Glutamatergic neuron (in vitro differentiated cells): ENCODE data around the gene ZNF407. TPM values are rescaled to one million over a fixed set of nuclear protein-coding genes. Genes with fewer than 3 reads are reported as not detected.

Experiments used
- DNase-seq: peaks from one replicate; pipeline ENCODE4 v3.0.0; 2022
- H3K27ac Mint-ChIP-seq: one replicate; pipeline ENCODE4 v1.8.0; 2020; ENCODE audit warnings: mild to moderate bottlenecking, mixed read lengths, inconsistent platforms; ENCODE audit not compliant: unreplicated experiment
- H3K27me3 Mint-ChIP-seq: one replicate; pipeline ENCODE4 v1.8.0; 2020; ENCODE audit warnings: mild to moderate bottlenecking, moderate library complexity, mixed read lengths, inconsistent platforms; ENCODE audit not compliant: unreplicated experiment
- H3K36me3 Mint-ChIP-seq: one replicate; pipeline ENCODE4 v1.8.0; 2020; ENCODE audit warnings: mild to moderate bottlenecking, mixed read lengths, inconsistent platforms; ENCODE audit not compliant: unreplicated experiment
- H3K4me1 Mint-ChIP-seq: one replicate; pipeline ENCODE4 v1.8.0; 2020; ENCODE audit warnings: mild to moderate bottlenecking, low read depth, mixed read lengths, inconsistent platforms; ENCODE audit not compliant: unreplicated experiment
- H3K4me3 Mint-ChIP-seq: one replicate; pipeline ENCODE4 v1.8.0; 2020; ENCODE audit warnings: mild to moderate bottlenecking, mixed read lengths, inconsistent platforms; ENCODE audit not compliant: unreplicated experiment
- H3K9me3 Mint-ChIP-seq: one replicate; pipeline ENCODE4 v1.8.0; 2020; ENCODE audit warnings: mild to moderate bottlenecking, moderate library complexity, mixed read lengths, inconsistent platforms; ENCODE audit not compliant: unreplicated experiment
- total RNA-seq: library from RNA; stranded (reverse); fragmentation: NEBNext Ultra II Directional; extraction: Animal tissue kit (Norgen Biotek cat#: 25700); gene quantifications from one replicate; pipeline ENCODE4 v1.2.1, GENCODE V29; 2021; ENCODE audit not compliant: unreplicated experiment
- TF ChIP-seq, protein P1 (sequence below): fragments of 200-600 bp; sonication (generic); IDR thresholded peaks from one replicate; pipeline ENCODE4 v1.5.0; 2021; ENCODE audit not compliant: partially characterized antibody, unreplicated experiment

The ZNF407 gene
- total RNA-seq, 1 donor from 2014 or later = 15.8 TPM

DNA sequence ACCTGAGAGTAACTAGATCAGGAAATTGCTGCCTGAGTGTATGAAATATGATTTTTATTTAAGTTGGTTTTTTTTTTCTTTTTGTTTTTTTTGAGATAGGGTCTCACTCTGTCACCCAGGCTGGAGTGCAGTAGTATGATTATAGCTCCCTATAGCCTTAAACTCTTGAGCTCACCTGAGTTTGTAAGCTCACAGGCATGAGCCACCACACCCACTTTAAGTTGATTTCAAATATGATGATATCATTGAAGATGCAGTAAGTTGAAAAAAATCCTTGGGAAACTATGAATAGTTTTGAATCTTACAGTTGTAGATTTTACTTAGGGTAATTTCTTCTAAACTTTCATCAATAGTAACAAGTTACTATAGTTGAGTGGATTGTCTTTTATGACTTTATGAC is 234.7 kb downstream of the ZNF407 start:
- DNase-seq = no peak
- Mint-ChIP-seq H3K4me1 (peaks cover 2% of the 10 kb centered on the region), H3K36me3 (no peaks in the 10 kb centered on the region), H3K27ac (no peak overlapping the region), H3K9me3 (no peaks in the 10 kb centered on the region), H3K27me3 (no peaks in the 10 kb centered on the region), H3K4me3 (no peak overlapping the region)
- TF ChIP-seq, protein P1, sequence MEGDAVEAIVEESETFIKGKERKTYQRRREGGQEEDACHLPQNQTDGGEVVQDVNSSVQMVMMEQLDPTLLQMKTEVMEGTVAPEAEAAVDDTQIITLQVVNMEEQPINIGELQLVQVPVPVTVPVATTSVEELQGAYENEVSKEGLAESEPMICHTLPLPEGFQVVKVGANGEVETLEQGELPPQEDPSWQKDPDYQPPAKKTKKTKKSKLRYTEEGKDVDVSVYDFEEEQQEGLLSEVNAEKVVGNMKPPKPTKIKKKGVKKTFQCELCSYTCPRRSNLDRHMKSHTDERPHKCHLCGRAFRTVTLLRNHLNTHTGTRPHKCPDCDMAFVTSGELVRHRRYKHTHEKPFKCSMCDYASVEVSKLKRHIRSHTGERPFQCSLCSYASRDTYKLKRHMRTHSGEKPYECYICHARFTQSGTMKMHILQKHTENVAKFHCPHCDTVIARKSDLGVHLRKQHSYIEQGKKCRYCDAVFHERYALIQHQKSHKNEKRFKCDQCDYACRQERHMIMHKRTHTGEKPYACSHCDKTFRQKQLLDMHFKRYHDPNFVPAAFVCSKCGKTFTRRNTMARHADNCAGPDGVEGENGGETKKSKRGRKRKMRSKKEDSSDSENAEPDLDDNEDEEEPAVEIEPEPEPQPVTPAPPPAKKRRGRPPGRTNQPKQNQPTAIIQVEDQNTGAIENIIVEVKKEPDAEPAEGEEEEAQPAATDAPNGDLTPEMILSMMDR = no peak

DNA sequence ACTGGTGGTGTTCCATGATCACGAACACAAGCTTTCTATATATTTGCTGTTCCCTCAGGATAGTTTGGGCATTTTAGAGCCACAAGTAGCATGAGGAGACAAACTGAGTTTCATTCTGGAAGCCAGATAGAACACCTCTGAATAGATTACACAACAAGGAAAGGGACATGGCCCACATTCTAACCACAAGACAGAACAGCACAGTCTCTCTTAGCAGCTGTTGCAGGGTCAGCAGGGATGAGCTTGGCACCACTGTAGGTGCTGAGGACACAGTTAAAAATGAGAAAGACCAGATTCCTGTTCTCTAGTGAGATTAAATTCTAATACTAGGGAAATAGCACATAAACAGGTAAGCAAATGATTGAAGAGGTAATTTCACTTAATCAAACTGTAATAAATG is 235.3 kb downstream of the ZNF407 start:
- H3K9me3 Mint-ChIP-seq = no peaks in the 10 kb centered on the region
- H3K27ac Mint-ChIP-seq = no peak overlapping the region
- H3K4me1 Mint-ChIP-seq = peaks cover 2% of the 10 kb centered on the region
- TF ChIP-seq, protein P1 = no peak
- no peaks in the 10 kb centered on the region for H3K27me3 Mint-ChIP-seq
- H3K4me3 Mint-ChIP-seq = no peak overlapping the region
- no peak for DNase-seq
- H3K36me3 Mint-ChIP-seq = no peaks in the 10 kb centered on the region

DNA sequence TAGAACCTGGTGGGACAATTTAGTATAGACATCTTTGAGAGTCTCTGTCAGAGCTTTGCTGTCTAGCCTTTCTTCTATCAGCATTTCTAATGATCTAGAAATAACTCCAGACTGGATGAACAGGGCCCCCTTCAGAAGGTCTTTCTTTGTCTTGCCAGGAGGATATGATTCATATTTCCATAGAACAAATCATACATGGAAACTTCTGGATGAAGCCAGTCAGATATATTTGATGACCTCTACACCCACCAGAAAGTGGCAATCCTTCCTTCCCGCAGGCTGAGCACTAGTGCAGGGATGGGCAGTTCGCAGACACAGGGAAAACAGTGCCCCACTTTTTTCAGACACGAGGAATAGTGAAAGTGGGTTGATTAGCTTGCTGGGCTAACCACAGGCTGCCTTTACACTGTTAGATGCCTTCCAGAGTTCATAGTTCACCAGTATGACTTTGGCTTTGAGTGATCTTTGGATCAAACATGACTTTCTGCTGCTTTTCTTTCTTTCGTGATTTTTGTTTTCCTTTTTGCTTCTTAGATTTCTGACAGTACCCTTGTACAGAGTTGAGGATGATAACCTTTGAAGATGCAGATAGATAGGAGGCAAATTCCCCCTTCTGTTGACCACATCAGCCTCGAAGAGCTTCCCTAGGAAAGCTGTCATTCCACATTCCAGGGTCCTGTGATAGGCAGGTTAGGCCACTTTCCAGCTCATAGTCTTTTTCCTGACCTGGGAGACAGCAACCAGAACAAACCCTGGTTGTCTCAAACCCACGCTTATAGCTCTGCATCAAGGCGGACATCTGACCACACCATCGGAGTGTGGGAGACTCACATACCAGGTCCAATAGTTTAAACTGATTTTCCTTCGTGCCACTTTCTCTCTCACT is 237.0 kb downstream of the ZNF407 start:
- TF ChIP-seq, protein P1 = no peak
- no peak overlapping the region for H3K27ac Mint-ChIP-seq
- H3K36me3 Mint-ChIP-seq = no peaks in the 10 kb centered on the region
- H3K4me1 Mint-ChIP-seq = peaks cover 2% of the 10 kb centered on the region
- DNase-seq = no peak
- H3K4me3 Mint-ChIP-seq = no peak overlapping the region
- no peaks in the 10 kb centered on the region for H3K27me3 Mint-ChIP-seq
- no peaks in the 10 kb centered on the region for H3K9me3 Mint-ChIP-seq

DNA sequence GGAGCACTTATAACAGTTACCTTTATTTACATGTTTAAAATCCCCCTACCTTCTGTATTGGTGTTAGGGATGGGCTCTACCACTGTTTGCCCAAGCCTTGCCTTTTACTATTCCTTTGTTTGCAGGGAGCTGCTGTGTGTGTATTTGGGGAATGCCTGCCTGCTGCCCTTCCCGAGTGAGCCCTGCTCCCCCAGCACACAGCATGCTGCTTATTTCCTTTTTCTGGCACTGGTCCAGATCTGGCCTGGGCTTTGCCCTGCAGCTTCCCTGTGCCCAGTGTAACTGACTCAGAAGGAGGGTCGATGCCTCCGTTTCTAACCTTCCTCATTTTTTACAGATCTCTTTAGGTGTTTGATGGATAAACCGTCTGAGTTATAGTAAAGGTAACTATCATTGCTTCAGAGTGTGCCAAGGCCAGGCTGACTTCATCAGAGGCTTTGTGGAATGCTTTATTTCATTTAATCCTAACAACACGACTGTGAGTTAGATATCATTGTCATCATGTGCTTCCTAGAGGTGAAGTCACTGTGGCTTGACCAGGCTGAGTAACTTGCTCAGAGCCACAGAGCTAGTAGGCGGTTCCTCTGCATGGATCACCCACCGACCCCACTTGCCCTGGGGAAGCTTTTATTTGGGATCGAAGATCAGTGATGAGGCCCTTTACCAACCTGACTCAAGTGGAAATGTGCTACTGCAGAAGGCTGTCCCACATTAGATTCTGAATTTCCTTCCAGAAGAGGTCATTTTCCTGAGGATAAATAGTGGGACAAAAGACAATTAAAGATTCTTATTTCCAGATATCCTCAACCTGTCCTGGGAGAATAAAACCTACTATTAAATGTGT is 238.8 kb downstream of the ZNF407 start:
- peaks cover 3% of the 10 kb centered on the region for H3K9me3 Mint-ChIP-seq
- H3K27me3 Mint-ChIP-seq = no peaks in the 10 kb centered on the region
- no peak for DNase-seq
- TF ChIP-seq, protein P1 = no peak
- peaks cover 2% of the 10 kb centered on the region for H3K4me1 Mint-ChIP-seq
- no peak overlapping the region for H3K27ac Mint-ChIP-seq
- no peaks in the 10 kb centered on the region for H3K36me3 Mint-ChIP-seq
- H3K4me3 Mint-ChIP-seq = no peak overlapping the region
